Measurements from ENCODE around the gene RNF17. TPM values are rescaled to one million over a fixed set of nuclear protein-coding genes. Genes with fewer than 3 reads are reported as not detected.

The RNF17 gene
- polyA plus RNA-seq, 1 of the 3 experiments (the other 2 are of a cell fraction): not detected

DNA sequence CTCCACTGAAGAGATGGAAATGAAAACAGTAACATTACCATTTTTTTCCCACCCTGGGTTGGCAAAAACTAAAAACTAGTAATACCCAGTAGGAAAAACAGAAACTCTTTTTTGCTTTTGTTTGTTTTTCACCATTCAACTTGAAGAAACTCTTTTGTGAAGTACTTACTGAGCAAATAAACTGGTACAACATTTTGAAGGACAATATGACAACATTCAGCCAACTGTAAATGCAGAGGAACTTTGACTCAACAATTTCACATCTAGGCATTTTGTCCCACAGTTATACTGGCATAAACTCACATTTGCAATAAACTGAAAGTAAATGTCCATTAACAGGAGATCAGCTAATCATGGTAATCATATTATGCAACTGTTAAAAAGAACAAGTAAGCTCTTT, 152.5 kb downstream of the RNF17 start:
- no peak overlapping the region for H3K4me2 ChIP-seq
- POLR2A ChIA-PET: no interaction called here

More for the DNA sequence above, 152.5 kb downstream of the RNF17 start:
- Histone ChIP-seq H3K36me3 (replicated peaks in 1 of 2; ENCODE audit: control insufficient read depth in 1 of 2, insufficient read depth in 2 of 2, low read length in 1 of 2) (no peaks in the 10 kb centered on the region), H3K4me3 (ENCODE audit: low read depth in 2 of 2, low read length in 1 of 2) (no peak overlapping the region), H3K9me2 (no peaks in the 10 kb centered on the region), H3K27me3 (ENCODE audit: insufficient read depth) (no peaks in the 10 kb centered on the region), H3K9ac (no peak overlapping the region), H3K4me1 (ENCODE audit: control insufficient read depth in 1 of 2, insufficient read depth in 2 of 2, low read depth in 1 of 2, low read length in 1 of 2) (peaks cover 0 to 3% of the 10 kb centered on the region in 2 experiments; a peak in 1 of 4 replicates), H3K9me3 (no peaks in the 10 kb centered on the region), H3K79me2 (ENCODE audit: insufficient read depth) (peaks cover 86% of the 10 kb centered on the region), H2AFZ (ENCODE audit: low read depth) (no peak overlapping the region), H4K20me1 (ENCODE audit: insufficient read depth) (no peaks in the 10 kb centered on the region), H3K27ac (ENCODE audit: low read depth in 2 of 2, low read length in 1 of 2) (no peak overlapping the region), H3F3A (replicated peaks; ENCODE audit: insufficient read depth) (no peaks in the 10 kb centered on the region)
- DNase-seq: no peak
- CTCF ChIA-PET: no interaction called here
- TF ChIP-seq, protein P1, sequence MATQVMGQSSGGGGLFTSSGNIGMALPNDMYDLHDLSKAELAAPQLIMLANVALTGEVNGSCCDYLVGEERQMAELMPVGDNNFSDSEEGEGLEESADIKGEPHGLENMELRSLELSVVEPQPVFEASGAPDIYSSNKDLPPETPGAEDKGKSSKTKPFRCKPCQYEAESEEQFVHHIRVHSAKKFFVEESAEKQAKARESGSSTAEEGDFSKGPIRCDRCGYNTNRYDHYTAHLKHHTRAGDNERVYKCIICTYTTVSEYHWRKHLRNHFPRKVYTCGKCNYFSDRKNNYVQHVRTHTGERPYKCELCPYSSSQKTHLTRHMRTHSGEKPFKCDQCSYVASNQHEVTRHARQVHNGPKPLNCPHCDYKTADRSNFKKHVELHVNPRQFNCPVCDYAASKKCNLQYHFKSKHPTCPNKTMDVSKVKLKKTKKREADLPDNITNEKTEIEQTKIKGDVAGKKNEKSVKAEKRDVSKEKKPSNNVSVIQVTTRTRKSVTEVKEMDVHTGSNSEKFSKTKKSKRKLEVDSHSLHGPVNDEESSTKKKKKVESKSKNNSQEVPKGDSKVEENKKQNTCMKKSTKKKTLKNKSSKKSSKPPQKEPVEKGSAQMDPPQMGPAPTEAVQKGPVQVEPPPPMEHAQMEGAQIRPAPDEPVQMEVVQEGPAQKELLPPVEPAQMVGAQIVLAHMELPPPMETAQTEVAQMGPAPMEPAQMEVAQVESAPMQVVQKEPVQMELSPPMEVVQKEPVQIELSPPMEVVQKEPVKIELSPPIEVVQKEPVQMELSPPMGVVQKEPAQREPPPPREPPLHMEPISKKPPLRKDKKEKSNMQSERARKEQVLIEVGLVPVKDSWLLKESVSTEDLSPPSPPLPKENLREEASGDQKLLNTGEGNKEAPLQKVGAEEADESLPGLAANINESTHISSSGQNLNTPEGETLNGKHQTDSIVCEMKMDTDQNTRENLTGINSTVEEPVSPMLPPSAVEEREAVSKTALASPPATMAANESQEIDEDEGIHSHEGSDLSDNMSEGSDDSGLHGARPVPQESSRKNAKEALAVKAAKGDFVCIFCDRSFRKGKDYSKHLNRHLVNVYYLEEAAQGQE (IDR thresholded peaks at IDR 0.05; ENCODE audit: low read depth, low read length): no peak
- TF ChIP-seq EP300 (IDR thresholded peaks at IDR 0.05; ENCODE audit: borderline replicate concordance in 1 of 2, low read depth in 1 of 2, low read length in 1 of 2): no peak
- TF ChIP-seq RCOR1 (IDR thresholded peaks at IDR 0.05; ENCODE audit: low read length): no peak
- no peak for TF ChIP-seq TEAD4 (IDR thresholded peaks at IDR 0.05; ENCODE audit: borderline replicate concordance, insufficient read depth)
- TF ChIP-seq RAD21 (IDR thresholded peaks at IDR 0.05; ENCODE audit: low read length): no peak
- TF ChIP-seq, protein P2, sequence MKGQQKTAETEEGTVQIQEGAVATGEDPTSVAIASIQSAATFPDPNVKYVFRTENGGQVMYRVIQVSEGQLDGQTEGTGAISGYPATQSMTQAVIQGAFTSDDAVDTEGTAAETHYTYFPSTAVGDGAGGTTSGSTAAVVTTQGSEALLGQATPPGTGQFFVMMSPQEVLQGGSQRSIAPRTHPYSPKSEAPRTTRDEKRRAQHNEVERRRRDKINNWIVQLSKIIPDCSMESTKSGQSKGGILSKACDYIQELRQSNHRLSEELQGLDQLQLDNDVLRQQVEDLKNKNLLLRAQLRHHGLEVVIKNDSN (IDR thresholded peaks at IDR 0.05; ENCODE audit: borderline replicate concordance, low read depth): no peak
- TF ChIP-seq FOXJ3 (CRISPR knock-in tag; IDR thresholded peaks at IDR 0.05): no peak
- TF ChIP-seq, protein P3, sequence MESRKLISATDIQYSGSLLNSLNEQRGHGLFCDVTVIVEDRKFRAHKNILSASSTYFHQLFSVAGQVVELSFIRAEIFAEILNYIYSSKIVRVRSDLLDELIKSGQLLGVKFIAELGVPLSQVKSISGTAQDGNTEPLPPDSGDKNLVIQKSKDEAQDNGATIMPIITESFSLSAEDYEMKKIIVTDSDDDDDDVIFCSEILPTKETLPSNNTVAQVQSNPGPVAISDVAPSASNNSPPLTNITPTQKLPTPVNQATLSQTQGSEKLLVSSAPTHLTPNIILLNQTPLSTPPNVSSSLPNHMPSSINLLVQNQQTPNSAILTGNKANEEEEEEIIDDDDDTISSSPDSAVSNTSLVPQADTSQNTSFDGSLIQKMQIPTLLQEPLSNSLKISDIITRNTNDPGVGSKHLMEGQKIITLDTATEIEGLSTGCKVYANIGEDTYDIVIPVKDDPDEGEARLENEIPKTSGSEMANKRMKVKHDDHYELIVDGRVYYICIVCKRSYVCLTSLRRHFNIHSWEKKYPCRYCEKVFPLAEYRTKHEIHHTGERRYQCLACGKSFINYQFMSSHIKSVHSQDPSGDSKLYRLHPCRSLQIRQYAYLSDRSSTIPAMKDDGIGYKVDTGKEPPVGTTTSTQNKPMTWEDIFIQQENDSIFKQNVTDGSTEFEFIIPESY (IDR thresholded peaks at IDR 0.05; ENCODE audit: borderline replicate concordance, low read depth): no peak
- no peak for TF ChIP-seq NRF1 (IDR thresholded peaks at IDR 0.05; ENCODE audit: low read depth, low read length)
- no peak for TF ChIP-seq POLR2AphosphoS5 (IDR thresholded peaks at IDR 0.05; ENCODE audit: low read depth, low read length)
- TF ChIP-seq, protein P4, sequence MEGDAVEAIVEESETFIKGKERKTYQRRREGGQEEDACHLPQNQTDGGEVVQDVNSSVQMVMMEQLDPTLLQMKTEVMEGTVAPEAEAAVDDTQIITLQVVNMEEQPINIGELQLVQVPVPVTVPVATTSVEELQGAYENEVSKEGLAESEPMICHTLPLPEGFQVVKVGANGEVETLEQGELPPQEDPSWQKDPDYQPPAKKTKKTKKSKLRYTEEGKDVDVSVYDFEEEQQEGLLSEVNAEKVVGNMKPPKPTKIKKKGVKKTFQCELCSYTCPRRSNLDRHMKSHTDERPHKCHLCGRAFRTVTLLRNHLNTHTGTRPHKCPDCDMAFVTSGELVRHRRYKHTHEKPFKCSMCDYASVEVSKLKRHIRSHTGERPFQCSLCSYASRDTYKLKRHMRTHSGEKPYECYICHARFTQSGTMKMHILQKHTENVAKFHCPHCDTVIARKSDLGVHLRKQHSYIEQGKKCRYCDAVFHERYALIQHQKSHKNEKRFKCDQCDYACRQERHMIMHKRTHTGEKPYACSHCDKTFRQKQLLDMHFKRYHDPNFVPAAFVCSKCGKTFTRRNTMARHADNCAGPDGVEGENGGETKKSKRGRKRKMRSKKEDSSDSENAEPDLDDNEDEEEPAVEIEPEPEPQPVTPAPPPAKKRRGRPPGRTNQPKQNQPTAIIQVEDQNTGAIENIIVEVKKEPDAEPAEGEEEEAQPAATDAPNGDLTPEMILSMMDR (IDR thresholded peaks at IDR 0.05): no peak
- no peak for TF ChIP-seq CHD2 (IDR thresholded peaks at IDR 0.05; ENCODE audit: low read length, partially characterized antibody)
- no peak for TF ChIP-seq FOSL2 (IDR thresholded peaks at IDR 0.05; ENCODE audit: borderline replicate concordance, low read depth)
- TF ChIP-seq, protein P5, sequence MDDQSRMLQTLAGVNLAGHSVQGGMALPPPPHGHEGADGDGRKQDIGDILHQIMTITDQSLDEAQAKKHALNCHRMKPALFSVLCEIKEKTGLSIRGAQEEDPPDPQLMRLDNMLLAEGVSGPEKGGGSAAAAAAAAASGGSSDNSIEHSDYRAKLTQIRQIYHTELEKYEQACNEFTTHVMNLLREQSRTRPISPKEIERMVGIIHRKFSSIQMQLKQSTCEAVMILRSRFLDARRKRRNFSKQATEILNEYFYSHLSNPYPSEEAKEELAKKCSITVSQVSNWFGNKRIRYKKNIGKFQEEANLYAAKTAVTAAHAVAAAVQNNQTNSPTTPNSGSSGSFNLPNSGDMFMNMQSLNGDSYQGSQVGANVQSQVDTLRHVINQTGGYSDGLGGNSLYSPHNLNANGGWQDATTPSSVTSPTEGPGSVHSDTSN (IDR thresholded peaks at IDR 0.05): no peak
- TF ChIP-seq RFX5 (IDR thresholded peaks at IDR 0.05; ENCODE audit: low read length): no peak
- TF ChIP-seq, protein P6, sequence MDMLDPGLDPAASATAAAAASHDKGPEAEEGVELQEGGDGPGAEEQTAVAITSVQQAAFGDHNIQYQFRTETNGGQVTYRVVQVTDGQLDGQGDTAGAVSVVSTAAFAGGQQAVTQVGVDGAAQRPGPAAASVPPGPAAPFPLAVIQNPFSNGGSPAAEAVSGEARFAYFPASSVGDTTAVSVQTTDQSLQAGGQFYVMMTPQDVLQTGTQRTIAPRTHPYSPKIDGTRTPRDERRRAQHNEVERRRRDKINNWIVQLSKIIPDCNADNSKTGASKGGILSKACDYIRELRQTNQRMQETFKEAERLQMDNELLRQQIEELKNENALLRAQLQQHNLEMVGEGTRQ (IDR thresholded peaks at IDR 0.05; ENCODE audit: borderline replicate concordance, low read depth, low read length): no peak
- no peak for TF ChIP-seq GABPA (IDR thresholded peaks at IDR 0.05; ENCODE audit: low read depth)

Data from SK-N-SH (cell line).